ENCODE results near the gene MXD4.

GRCh38 chr4:2241410-2242353 lies 20.2 kb downstream of the MXD4 start, which contains the start of the genes HAUS3 and POLN:
- TF ChIP-seq EZH2phosphoT487 (IDR thresholded peaks at IDR 0.05; ENCODE audit: insufficient read depth, low read depth): no peak
- no peak for TF ChIP-seq EZH2 (IDR thresholded peaks at IDR 0.05; ENCODE audit: insufficient read depth, poor library complexity, severe bottlenecking)
